Adrenal gland (tissue), 5 donors: Measurements from ENCODE around the gene IL4R.

Experiments
- CTCF ChIP-seq, 6 experiments: fragments of 450-650 bp in 4 of 6; fragments of 200-600 bp in 2 of 6; sonication (generic) in 1 of 6; IDR thresholded peaks; 1 replicate in 5 of 6; 2 replicates in 1 of 6; pipeline versions ENCODE4 v1.5.1 to v1.8.0; 2016 to 2021; ENCODE audit warnings: antibody characterized with exemption in 6 of 6, mild to moderate bottlenecking in 2 of 6, moderate library complexity in 1 of 6
- POLR2A ChIP-seq, 2 donors: fragments of 450-650 bp; IDR thresholded peaks; one replicate each; pipeline ENCODE4 v1.6.1; 2017; ENCODE audit warnings: antibody characterized with exemption in 2 of 2, mild to moderate bottlenecking in 2 of 2, moderate library complexity in 1 of 2
- donor health status: DM: no; HTN: no; CAD: no.

- TF ChIP-seq CTCF (IDR thresholded peaks at IDR 0.05) (no peak), POLR2A (IDR thresholded peaks at IDR 0.05) (no peak)
Observed at GRCh38 chr16:27317738-27318391, 4.1 kb downstream of the IL4R start.
